ENCODE results near the gene HJURP.

Gene HJURP

GRCh38 chr2:233829193-233830110 lies 24.9 kb downstream of the HJURP start:
- DNase-seq (ENCODE audit: low read depth): no peak

- DNase-seq (ENCODE audit: low read depth): no peak
Measured at GRCh38 chr2:233828546-233829192, 25.7 kb downstream of the HJURP start.

- no peak for DNase-seq (ENCODE audit: low read depth)
Measured at GRCh38 chr2:233824373-233824772, 30.0 kb downstream of the HJURP start.

GRCh38 chr2:233823731-233824121 lies 30.6 kb downstream of the HJURP start:
- no peak for DNase-seq (ENCODE audit: low read depth)

GRCh38 chr2:233822781-233823730 lies 31.3 kb downstream of the HJURP start:
- DNase-seq (ENCODE audit: low read depth): no peak

GRCh38 chr2:233822101-233822771 lies 32.1 kb downstream of the HJURP start:
- no peak for DNase-seq (ENCODE audit: low read depth)

GRCh38 chr2:233821709-233822100 lies 32.6 kb downstream of the HJURP start:
- DNase-seq (ENCODE audit: low read depth): no peak

GRCh38 chr2:233821196-233821595 lies 33.1 kb downstream of the HJURP start:
- DNase-seq (ENCODE audit: low read depth): no peak

- DNase-seq (ENCODE audit: low read depth): no peak
Measured at GRCh38 chr2:233820774-233821105, 33.6 kb downstream of the HJURP start.

- no peak for DNase-seq (ENCODE audit: low read depth)
Measured at GRCh38 chr2:233819884-233820773, 34.2 kb downstream of the HJURP start.

- no peak for DNase-seq (ENCODE audit: low read depth)
Measured at GRCh38 chr2:233818639-233819621, 35.4 kb downstream of the HJURP start.

GRCh38 chr2:233817995-233818638 lies 36.2 kb downstream of the HJURP start:
- DNase-seq (ENCODE audit: low read depth): no peak

- no peak for DNase-seq (ENCODE audit: low read depth)
Measured at GRCh38 chr2:233817361-233817911, 36.9 kb downstream of the HJURP start.

GRCh38 chr2:233816771-233817170 lies 37.6 kb downstream of the HJURP start:
- no peak for DNase-seq (ENCODE audit: low read depth)

GRCh38 chr2:233816334-233816733 lies 38.0 kb downstream of the HJURP start:
- no peak for DNase-seq (ENCODE audit: low read depth)

- no peak for DNase-seq (ENCODE audit: low read depth)
Measured at GRCh38 chr2:233815861-233816260, 38.5 kb downstream of the HJURP start.

GRCh38 chr2:233814056-233814835 lies 40.1 kb downstream of the HJURP start:
- DNase-seq (ENCODE audit: low read depth): no peak

All from HS-27A (cell line).